C1 segment of cervical spinal cord (tissue), 14 donors: ENCODE measurements around the gene BCAS3.
"Not testable (repeated sequence)": the region's sequence is repeated elsewhere in the genome, so short reads cannot be mapped to it uniquely, and the experiment has no call there.

Source experiments
- DNase-seq, 14 donors: peaks; one replicate each; lab custom pipeline; 2025; lab: John Stamatoyannopoulos, UW

The BCAS3 gene

DNA sequence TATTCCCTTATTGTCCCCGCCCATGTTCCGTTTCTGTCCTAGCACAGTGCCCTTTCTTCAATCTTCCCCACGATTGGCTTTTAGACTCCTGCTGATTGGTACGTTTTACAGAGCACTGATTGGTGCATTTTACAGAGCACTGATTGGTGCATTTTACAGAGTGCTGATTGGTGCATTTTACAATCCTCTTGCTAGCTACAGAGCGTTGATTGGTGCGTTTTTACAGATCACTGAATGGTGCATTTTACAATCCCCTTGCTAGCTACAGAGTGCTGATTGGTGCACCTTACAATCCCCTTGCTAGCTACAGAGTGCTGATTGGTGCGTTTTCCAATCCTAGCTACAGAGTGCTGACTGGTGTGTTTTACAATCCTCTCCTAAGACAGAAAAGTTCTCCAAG, 3.0 kb upstream of the BCAS3 start:
- DNase-seq = not testable (repeated sequence)

DNA sequence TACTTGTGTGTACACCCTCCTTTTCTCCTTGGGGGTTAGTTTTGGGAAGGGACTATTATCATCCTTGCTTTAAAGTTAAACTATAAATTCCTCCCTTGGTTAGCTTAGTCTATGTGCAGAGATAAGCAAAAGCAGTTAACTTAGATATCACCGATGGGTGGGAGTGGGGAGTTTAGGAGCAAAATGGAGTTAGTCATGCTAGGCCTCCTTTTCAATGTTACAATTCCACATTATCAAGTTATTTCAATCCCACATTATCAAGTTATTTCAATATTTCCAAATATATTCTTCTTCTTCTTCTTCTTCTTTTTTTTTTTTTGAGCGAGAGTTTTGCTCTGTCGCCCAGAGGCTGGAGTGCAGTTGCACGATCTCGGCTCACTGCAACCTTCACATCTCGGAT, 1.7 kb upstream of the BCAS3 start:
- no peak for DNase-seq

DNA sequence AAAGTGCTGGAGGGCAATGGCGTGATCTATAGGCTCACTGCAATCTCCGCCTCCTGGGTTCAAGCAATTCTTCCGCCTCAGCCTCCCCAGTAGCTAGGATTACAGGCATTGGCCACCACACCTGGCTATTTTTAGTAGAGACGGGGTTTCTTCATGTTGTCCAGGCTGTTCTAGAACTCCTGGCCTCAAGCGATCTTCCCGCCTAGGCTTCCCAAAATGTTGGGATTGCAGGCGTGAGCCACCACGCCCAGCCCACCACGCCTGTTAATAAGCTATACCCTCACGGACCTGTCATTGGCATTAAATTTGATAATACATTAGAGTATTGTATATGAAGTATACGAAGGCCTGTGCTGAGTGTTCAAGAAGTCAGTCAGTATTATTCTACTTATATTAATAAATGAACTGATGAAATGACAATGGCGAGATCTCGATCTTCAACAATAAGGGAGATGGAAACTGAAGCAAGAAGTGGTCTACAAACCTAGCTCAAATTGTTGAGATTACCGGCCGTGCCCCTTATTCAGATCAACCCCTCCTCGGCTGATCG, 818 bp upstream of the BCAS3 start:
- DNase-seq = peak in 1 of 14 donors; percentile 32

DNA sequence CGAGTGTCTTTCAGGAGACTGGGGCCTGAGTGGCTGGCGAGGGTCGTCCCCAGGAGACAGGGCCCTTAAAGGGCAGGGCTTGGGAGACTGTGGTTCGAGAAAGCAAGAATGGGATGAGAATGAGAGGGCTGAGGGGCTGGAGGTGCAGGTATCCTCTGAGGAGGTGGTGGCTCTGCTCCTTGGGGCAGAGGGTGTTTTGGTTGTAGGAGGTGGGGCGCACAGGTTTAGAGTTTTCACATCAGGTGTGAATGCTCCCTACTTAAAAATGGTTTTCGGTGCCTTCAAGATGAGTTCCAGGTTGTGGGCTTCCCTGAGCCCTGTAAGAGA, 430 bp downstream of the BCAS3 start:
- no peak for DNase-seq

DNA sequence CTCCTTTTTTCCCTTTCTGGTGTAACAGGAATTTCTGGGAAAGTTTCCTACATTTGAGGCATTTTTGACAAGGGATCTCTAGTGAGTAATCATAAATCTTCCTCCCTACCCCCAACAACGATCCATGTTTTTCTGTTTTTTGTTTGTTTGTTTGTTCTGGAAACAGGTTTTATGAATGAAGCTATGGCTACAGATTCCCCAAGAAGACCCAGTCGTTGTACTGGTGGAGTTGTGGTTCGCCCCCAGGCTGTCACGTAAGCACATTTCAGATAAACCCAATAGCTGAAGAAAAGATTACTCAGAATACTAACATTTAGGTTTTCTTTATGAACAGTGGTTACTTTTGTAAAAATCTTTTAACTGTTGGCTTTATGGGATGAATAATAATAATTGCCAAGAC, 1.6 kb downstream of the BCAS3 start:
- no peak for DNase-seq

DNA sequence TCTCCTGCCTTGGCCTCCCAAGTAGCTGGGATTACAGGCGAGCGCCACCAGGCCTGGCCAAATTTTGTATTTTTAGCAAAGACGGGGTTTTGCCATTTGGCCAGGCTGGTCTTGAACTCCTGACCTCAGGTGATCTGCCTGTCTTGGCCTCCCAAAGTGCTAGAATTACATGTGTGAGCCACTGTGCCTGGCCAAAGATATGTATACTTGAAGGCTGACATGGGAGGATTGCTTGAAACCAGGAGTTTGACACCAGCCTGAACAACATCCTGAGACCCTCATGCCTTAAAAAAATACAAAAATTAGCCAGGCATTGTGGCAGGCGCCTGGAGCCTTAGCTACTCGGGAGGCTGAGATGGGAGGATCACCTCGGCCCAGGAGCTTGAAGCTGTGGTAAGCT, 3.1 kb downstream of the BCAS3 start:
- DNase-seq = no peak

DNA sequence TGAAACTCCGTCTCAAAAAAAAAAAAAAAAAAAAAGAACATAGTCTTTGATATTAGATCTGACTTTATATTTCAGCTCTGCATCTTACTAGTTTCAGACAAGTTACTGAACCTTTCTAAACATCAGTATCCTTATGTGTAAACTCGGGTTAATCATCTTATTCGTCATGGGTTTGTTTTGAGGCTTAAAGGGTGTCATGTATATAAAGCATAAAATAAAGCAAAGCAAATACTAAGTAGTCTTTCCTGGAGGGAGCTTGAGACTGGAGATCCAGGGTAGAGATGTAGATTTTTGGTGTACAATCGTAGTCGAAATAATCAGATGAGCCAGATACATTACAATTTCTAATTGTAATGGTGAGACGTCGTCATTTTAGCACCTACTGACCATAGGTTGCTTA, 7.8 kb downstream of the BCAS3 start:
- DNase-seq = no peak

DNA sequence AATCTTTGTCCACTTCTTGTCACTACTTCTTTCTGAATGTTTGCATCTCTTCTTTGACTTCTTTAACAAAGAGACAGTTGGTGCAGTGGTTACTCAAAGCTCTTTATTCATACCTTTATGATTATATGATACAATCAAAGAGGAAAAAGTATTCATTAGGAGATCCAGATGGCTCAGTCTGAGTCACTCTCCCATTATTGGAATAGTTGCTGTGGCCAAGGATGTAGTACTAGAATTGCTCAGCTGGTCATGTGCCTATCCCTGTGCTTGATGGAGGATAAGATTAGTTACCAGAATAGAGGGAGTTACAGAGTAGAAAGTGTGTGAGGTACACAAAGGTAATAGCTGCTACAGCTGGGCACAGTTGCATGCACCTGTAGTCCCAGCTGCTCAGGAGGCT, 18.3 kb downstream of the BCAS3 start:
- no peak for DNase-seq

DNA sequence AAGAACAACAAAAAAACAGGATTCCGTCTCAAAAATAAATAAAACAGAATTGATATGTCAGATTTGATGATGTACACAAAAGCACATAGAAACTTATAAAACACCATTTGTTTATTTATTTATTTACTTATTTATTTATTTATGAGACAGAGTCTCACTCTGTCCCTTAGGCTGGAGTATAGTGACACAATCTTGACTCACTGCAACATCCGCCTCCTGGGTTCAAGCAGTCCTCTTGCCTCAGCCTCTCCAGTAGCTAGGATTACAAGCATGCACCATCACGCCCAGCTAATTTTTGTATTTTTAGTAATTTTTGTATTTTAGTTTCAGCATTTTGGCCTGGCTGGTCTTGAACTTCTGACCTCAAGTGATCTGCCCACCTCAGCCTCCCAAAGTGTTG, 21.4 kb downstream of the BCAS3 start:
- no peak for DNase-seq

DNA sequence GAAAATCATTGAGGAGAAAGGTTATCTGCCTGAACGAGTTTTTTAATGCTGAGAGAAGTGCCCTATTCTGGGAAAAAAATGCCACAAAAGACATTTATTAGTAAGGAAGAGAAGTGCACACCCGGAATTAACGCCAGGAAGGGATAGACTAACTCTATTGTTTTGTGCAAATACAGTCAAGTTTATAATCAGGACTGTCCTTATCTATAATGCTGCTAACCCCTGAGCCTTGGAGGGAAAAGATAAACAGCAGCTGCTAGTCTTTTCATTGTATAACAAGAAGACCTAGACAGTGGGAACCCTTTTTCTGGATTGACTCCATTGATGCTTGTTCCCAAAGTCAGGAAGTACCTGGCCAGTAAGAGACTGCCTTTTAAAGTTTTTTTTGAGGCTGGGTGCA, 26.5 kb downstream of the BCAS3 start:
- DNase-seq = no peak

DNA sequence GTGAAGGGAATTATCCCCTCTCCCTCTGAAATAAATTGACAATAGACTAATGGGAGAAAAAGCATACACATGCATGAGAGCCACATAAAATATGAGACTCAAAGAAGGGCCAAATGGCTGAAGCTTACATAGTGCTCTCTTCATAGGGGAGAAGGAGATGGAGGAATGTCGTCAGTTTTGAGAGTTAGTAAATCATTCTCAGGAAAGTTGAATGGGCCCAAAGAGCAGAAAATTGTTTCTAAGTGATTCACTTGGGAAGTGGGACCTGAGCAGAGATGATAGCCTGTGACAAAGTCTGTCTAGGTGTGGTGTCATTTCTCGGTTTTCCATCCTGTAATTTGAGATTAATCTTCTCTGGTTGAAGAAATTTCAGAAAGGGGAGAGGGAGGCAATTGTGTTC, 35.0 kb downstream of the BCAS3 start:
- no peak for DNase-seq

DNA sequence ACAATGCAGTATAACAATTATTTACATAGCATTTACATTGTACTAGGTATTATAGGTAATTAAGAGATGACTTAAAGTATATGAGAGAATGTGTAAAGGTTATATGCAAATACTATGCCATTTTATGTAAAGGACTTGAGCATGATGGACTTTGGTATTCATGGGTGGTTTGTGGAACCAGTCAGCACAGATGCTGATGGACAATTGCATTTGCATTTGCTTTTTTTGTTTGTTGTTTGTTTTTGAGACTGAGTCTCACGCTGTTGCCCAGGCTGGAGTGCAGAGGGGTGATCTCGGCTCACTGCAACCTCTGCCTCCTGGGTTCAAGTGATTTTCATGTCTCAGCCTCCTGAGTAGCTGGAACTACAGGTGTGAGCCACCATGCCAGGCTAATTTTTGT, 36.0 kb downstream of the BCAS3 start:
- DNase-seq = no peak

DNA sequence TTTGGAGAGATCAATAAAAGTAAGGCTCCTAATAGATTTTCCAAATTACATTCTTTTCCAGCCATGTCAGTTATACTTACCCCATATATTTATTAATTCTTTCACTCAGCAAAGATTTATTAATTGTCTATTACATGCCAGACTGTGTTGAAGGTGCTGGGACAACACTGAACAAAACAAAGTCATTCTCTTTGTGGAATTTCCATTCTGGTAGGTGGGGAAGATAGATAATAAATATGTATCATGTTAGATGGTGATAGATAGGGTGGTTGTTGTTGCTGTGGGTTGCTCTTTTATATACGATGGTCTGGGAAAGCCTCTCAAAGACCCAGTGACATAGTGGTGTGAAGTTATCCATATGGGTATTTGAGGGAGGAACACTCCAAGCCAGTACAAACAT, 39.1 kb downstream of the BCAS3 start:
- DNase-seq = no peak

DNA sequence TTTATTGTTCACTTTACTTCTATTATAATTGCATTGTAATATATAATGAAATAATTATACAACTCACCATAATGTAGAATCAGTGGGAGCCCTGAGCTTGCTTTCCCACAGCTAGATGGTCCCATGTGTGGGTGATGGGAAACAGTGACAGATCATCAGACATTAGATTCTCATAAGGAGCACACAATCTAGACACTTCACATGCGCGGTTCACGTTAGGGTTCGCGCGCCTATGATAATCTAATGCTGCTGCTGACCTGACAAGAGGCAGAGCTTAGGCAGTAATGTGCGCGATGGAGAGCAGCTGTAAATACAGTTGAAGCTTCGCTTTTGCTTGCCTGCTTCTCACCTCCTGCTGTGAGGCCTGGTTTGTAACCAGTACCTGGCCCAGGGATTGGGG, 40.2 kb downstream of the BCAS3 start:
- DNase-seq = no peak

DNA sequence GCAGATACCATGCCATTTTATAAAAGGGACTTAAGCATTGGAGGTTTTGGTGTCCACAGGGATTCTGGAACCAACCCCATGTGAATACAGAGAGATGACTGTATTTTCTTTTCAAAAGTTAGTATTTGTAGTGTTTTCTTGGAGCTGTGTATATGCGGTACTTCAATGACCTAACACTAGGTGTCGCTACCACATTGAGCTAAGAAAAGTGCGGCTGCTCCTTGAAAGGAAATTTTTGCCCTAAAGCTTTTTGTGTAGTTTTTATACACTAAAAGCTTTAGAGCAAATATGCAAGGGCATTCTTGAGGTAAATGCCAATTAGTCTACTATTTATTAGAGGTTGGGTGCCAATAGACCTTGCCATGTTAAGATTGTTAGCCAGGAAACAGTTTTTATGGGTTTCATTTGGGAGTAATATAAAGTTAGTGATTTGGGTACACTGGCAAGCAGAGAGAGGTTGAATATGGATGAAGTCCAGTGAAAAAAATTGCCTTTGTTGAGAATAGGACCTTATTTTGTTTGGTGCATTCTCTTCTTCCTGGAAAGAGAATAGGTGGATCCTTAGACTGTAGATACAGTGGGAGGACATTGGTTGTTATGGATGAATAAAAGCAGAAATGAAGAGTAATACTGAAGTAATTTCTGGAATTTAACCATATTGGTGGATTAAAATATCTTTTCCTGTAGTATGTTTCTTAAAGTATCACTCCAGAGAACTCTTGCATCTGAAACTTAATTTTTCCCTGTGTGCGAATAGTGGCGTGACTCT, 43.3 kb downstream of the BCAS3 start:
- peak in 3 of 14 donors; percentile 2 to 62 (median 29) for DNase-seq

DNA sequence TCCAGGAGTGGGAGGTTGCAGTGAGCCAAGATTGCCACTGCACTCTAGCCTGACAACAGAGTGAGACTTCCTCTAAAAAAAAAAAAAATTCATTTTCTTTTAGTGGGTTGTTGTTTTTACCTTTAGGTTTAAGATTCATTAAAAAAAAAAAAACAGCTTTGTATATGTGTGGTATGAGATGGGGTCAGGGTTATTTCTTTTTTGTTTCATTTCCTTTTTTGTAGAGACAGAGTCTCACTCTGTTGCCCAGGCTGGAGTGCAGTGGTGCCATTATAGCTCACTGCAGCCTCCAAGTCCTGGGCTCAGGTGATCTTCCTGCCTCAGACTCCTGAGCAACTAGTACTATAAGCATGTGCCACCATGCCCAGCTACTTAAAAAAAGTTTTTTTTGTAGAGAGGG, 47.0 kb downstream of the BCAS3 start:
- no peak for DNase-seq

DNA sequence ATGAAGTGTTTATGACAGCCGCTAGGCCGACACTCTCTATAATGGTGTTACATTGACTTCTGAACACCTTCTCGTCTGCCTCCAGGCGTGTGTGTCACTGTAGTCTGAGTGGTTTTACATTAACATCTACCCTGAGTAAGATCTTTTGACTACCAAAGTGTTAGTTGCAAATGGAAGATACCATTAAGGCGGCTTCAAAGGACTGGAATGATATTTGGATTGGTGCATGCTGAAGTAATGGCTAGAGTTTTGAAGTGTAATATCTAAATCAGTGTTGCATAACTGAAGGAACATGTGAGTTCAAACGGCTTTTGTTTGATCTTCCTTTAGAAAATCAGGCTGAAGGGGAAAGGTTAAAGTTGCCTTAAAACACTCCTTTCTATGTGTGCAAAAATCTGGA, 52.2 kb downstream of the BCAS3 start:
- DNase-seq = no peak

DNA sequence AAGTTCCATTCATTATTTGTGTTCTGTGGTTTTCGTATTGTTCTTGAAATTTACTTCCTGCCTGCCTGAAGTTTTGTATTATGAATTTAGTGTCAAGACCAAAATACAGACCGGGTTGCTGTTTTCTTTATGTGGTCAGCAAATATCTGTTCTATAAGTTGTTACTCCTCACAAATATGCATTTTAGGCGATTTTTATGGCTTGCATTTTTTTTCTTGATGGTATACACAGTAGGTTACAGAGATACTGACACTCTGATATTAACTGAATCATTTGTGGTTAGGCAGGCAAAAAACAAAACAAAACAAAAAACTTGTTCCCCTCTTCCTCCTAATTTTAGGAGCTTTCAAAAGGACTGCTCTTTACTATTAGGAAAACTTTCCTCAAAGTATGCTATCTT, 52.6 kb downstream of the BCAS3 start:
- no peak for DNase-seq

DNA sequence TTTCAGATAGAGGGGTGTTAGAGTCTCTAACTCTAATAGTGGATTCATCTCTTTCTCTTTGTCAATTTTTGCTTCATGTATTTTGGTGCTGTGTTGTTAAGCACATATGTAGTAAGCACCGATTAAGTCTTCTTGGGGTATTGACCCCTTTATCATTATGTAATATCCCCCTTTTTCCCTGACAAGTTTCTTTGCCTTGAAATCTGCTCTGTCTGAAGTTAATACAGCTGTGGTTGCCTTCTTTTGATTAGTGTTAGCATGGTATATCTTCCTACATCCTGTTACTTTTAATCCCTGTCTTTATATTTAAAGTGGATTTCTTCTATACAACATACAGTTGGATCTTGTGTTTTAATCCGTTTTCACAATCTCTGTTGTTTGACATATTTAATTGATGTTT, 60.6 kb downstream of the BCAS3 start:
- DNase-seq = no peak

DNA sequence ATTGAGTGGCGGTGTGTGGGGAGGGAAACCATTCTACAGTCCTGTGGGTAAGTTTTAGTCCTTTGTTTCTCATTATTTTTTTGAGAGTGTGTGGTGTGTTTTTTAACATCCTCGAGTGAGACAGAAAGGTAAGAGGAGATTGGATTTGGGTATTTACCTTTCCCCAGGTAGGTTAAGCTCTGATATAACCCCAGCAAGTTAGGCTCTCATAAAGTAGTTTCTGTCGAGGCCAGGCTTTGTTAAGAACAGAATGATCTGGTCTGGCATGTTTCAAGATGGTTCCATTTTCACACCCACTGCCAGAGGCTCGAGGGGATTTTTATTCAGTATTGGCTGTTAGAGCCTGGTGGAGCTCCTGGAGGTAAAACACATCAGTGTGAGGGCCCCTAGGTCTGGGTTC, 62.9 kb downstream of the BCAS3 start:
- no peak for DNase-seq

DNA sequence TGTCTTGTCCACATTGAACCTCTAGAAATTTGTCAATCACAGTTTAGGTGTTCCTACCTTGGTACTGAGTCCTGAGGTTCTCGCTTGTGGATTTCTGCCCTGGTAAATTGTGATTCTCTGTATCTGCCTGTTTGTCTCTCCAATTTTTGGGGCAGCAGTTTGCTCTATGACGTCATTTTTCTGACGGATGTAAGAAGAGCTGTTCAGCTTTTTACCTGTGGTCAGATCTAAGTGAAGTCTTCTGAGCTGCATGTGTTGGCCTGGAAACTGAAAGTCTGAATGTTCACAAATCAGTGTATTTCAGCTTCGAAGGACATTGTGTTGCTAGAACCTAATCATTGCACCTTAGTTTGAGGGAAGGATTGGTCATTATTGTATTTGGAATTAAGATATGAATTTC, 63.4 kb downstream of the BCAS3 start:
- DNase-seq = no peak

DNA sequence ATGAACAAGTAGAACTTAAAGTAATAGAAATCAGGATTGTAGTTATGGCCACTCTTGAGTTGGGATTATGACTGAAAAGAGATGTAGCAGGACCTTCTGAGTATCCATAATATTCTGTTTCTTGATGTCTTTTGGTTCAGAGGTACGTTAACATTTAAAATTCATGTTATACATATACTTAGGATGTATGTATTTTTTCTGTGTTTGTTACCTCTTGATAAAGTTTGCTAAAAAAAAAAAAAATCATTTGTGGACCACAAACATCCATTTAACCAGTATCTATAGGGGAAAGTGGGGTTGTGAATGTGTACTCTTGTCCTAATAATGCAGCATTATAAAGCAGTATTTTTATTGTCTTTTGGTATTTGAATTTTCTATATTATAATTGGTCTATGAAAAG, 65.6 kb downstream of the BCAS3 start:
- DNase-seq = no peak

DNA sequence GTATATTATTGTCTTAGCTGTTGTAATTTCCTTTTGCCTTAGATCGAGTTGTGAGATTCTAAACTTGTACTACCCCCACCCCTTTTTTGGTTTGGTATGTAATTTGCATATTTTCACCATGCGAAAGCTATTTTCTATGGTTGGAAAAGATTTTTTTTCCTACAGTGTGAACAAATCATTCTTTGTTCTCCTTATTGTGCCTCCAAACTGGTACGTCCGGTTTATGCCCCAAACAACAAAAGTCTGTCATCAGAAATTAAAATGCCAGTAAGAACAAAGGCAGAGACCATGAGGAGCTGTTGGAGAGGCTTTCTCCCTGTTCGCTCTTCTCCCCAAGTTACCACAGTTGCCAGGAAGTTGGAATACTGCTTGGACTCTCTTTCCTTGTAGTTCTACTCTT, 66.1 kb downstream of the BCAS3 start:
- peak in 6 of 14 donors; percentile 2 to 44 (median 10) for DNase-seq

DNA sequence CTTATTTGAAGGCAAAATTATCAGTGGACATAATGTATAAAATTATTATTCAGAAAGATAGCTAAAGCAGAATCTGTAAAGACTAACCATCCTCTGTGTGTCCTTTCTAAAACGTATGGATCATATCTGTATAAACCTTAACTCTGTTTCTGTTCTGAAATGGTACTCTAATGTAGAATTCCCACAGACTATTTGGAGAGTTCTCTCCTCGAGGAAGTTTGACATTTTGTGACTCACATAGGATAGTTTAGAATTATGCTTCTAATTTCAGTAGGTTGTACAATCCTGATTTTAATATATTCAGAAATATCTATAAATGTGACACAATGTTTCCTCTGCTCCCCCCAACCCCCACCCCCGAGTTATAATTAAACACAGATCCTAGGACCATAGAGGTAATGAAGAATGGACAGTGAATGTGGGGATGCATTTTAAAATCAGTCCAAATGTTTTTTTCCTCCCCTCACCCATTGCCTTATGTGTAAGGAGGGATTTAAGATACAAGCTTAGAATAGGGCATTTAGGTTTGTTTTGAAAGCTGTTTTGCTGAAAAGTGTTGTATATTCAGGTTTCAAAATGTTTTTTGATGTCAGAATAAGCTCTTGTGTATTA, 66.8 kb downstream of the BCAS3 start:
- no peak for DNase-seq
